ENCODE measurements around the gene ATL2. TPM values are rescaled to one million over a fixed set of nuclear protein-coding genes. Genes with fewer than 3 reads are reported as not detected.

The ATL2 gene
- total RNA-seq, 1 experiment from 2014 or later: 85.5 TPM

DNA sequence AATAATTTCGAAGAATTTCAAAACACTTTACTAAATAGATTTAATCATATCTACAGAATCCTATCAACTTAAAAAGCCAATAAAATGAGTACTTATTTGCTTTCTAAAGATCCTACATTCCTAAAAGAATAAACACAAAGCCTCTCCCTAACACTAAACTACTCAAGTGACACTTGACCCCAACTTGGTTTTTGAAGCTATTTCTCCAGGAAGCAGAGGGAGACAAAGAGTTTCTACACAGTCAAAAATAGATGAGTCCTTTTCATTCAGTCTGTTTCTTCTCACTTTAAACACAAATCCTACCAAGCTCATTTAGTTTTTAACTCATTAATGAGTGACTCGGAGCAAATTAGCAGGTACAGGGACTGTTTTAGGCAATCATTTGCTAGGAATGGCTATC lies 2.1 kb downstream of the ATL2 start:
- H3K36me3 ChIP-seq (ENCODE audit: insufficient read depth, low read length, poor library complexity, severe bottlenecking): no peaks in the 10 kb centered on the region
- H3K4me1 ChIP-seq (ENCODE audit: insufficient read depth, low read length, poor library complexity, severe bottlenecking): peaks cover 20% of the 10 kb centered on the region
- CTCF ChIA-PET: no interaction called here
- no peaks in the 10 kb centered on the region for H3K9me3 ChIP-seq (ENCODE audit: low read depth, low read length, poor library complexity, severe bottlenecking)
- no peak for DNase-seq (ENCODE audit: low spot score)
- H3K4me3 ChIP-seq (ENCODE audit: low read depth, low read length, poor library complexity, severe bottlenecking): peak overlapping the region; percentile 96
- no peak for TF ChIP-seq CTCF (conservative IDR thresholded peaks at IDR 0.05; ENCODE audit: low read depth, low read length)
- TF ChIP-seq EZH2 (IDR thresholded peaks at IDR 0.05; ENCODE audit: borderline replicate concordance, low read depth, low read length, poor library complexity, severe bottlenecking): no peak
- no TSS peak for BruUV-seq (replicated peaks)
- POLR2A ChIA-PET (ENCODE audit: low non-redundant PET): interaction anchor here (0.6 kb wide), 1 partner anchor 9 kb away, joined by 6 read pairs; no protein-coding TSS in a partner anchor
- intact Hi-C loops (cut with micrococcal nuclease; ENCODE audit: unreplicated experiment): loop anchor here (5.0 kb wide), 1 partner anchor 132 kb away; no protein-coding TSS in a partner anchor
- H3K27me3 ChIP-seq (replicated peaks; ENCODE audit: insufficient read depth, low read depth, low read length, poor library complexity): no peaks in the 10 kb centered on the region
- H3K27ac ChIP-seq (ENCODE audit: low read depth, low read length, poor library complexity, severe bottlenecking): no peak overlapping the region

- H3K4me3 ChIP-seq (ENCODE audit: low read depth, low read length, poor library complexity, severe bottlenecking): no peak overlapping the region
- ChIA-PET CTCF (no interaction called here), POLR2A (ENCODE audit: low non-redundant PET) (no interaction called here)
- BruUV-seq (replicated peaks): no TSS peak
- H3K9me3 ChIP-seq (ENCODE audit: low read depth, low read length, poor library complexity, severe bottlenecking): no peaks in the 10 kb centered on the region
- TF ChIP-seq EZH2 (IDR thresholded peaks at IDR 0.05; ENCODE audit: borderline replicate concordance, low read depth, low read length, poor library complexity, severe bottlenecking) (no peak), CTCF (conservative IDR thresholded peaks at IDR 0.05; ENCODE audit: low read depth, low read length) (no peak)
- peaks cover 11% of the 10 kb centered on the region for H3K4me1 ChIP-seq (ENCODE audit: insufficient read depth, low read length, poor library complexity, severe bottlenecking)
- intact Hi-C loops (cut with micrococcal nuclease; ENCODE audit: unreplicated experiment): no loop called here
- H3K36me3 ChIP-seq (ENCODE audit: insufficient read depth, low read length, poor library complexity, severe bottlenecking): no peaks in the 10 kb centered on the region
- no peak overlapping the region for H3K27ac ChIP-seq (ENCODE audit: low read depth, low read length, poor library complexity, severe bottlenecking)
- DNase-seq (ENCODE audit: low spot score): no peak
- H3K27me3 ChIP-seq (replicated peaks; ENCODE audit: insufficient read depth, low read depth, low read length, poor library complexity): no peaks in the 10 kb centered on the region
Measured at GRCh38 chr2:38371235-38371634, 5.8 kb downstream of the ATL2 start.

DNA sequence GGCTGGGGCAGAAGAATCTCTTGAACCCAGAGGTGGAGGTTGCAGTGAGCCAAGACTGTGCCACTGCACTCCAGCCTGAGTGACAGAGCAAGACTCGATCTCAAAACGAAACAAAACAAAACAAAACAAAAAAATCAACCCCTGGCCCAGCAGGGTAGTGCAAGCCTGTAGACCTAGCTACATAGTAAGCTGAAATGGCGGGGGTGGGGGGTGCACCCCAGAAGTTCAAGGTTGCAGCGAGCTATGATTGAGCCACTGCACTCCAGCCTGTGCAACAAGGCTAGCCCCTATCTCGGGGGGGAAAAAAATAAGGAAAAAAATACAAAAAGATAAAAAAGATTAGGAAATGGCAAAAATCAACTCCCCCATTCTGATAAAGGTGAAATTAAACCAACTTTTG lies 6.4 kb downstream of the ATL2 start:
- Histone ChIP-seq H3K27ac (ENCODE audit: low read depth, low read length, poor library complexity, severe bottlenecking) (no peak overlapping the region), H3K27me3 (replicated peaks; ENCODE audit: insufficient read depth, low read depth, low read length, poor library complexity) (no peaks in the 10 kb centered on the region), H3K36me3 (ENCODE audit: insufficient read depth, low read length, poor library complexity, severe bottlenecking) (no peaks in the 10 kb centered on the region), H3K4me1 (ENCODE audit: insufficient read depth, low read length, poor library complexity, severe bottlenecking) (peaks cover 9% of the 10 kb centered on the region), H3K4me3 (ENCODE audit: low read depth, low read length, poor library complexity, severe bottlenecking) (no peak overlapping the region), H3K9me3 (ENCODE audit: low read depth, low read length, poor library complexity, severe bottlenecking) (no peaks in the 10 kb centered on the region)
- no TSS peak for BruUV-seq (replicated peaks)
- ChIA-PET CTCF (no interaction called here), POLR2A (ENCODE audit: low non-redundant PET) (no interaction called here)
- no peak for DNase-seq (ENCODE audit: low spot score)
- TF ChIP-seq EZH2 (IDR thresholded peaks at IDR 0.05; ENCODE audit: borderline replicate concordance, low read depth, low read length, poor library complexity, severe bottlenecking): no peak
- intact Hi-C loops (cut with micrococcal nuclease; ENCODE audit: unreplicated experiment): no loop called here

DNA sequence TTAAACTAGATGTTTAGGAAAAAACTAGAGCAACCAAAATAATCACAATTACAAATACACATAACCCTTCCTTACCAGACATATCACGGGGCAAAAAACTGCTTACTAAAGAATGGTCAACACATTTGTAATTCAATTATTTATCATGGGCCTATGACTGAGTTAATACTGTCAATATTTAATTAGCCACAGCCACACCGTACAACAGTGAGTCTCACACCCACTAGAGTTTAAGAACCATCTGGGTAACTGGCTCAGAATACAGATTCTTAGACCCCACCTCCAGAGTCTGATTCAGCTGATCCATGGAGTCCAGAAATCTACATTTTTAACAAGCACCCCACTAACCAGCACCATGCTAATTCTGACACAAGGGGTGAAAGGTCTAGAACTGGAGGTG lies 14.8 kb downstream of the ATL2 start:
- POLR2A ChIA-PET (ENCODE audit: low non-redundant PET): no interaction called here

More for the DNA sequence above, 14.8 kb downstream of the ATL2 start:
- CTCF ChIA-PET: no interaction called here
- TF ChIP-seq EZH2 (IDR thresholded peaks at IDR 0.05; ENCODE audit: borderline replicate concordance, low read depth, low read length, poor library complexity, severe bottlenecking) (no peak), CTCF (conservative IDR thresholded peaks at IDR 0.05; ENCODE audit: low read depth, low read length) (no peak)
- BruUV-seq (replicated peaks): no TSS peak
- Histone ChIP-seq H3K4me3 (ENCODE audit: low read depth, low read length, poor library complexity, severe bottlenecking) (no peak overlapping the region), H3K9me3 (ENCODE audit: low read depth, low read length, poor library complexity, severe bottlenecking) (no peaks in the 10 kb centered on the region), H3K36me3 (ENCODE audit: insufficient read depth, low read length, poor library complexity, severe bottlenecking) (peaks cover 4% of the 10 kb centered on the region), H3K27me3 (replicated peaks; ENCODE audit: insufficient read depth, low read depth, low read length, poor library complexity) (no peaks in the 10 kb centered on the region), H3K4me1 (ENCODE audit: insufficient read depth, low read length, poor library complexity, severe bottlenecking) (peaks cover 4% of the 10 kb centered on the region), H3K27ac (ENCODE audit: low read depth, low read length, poor library complexity, severe bottlenecking) (no peak overlapping the region)
- intact Hi-C loops (cut with micrococcal nuclease; ENCODE audit: unreplicated experiment): no loop called here
- DNase-seq (ENCODE audit: low spot score): no peak

All from A673 (cell line).